Mesodermal cell (in vitro differentiated cells): Measurements from ENCODE around the gene LCN10.

Source experiments
- H3K27ac ChIP-seq: 2 replicates; pipeline ENCODE4 v1.7.0; 2013; ENCODE audit warnings: mild to moderate bottlenecking, low read depth, low read length, moderate library complexity; ENCODE audit not compliant: severe bottlenecking
- H3K36me3 ChIP-seq: 2 replicates; pipeline ENCODE4 v1.7.1; 2013; ENCODE audit warnings: mild to moderate bottlenecking, low read length, moderate library complexity; ENCODE audit not compliant: control insufficient read depth, insufficient read depth
- H3K4me1 ChIP-seq: one replicate; pipeline ENCODE4 v1.7.1; 2013; ENCODE audit warnings: mild to moderate bottlenecking, low read length; ENCODE audit not compliant: insufficient read depth, control insufficient read depth, poor library complexity, severe bottlenecking
- H3K4me3 ChIP-seq: 2 replicates; pipeline ENCODE4 v1.7.0; 2013; ENCODE audit warnings: low read length, control low read depth, mild to moderate bottlenecking; ENCODE audit not compliant: insufficient read depth, poor library complexity, severe bottlenecking; ENCODE audit errors: extremely low read depth
- H3K9me3 ChIP-seq: 2 replicates; pipeline ENCODE4 v1.7.1; 2013; ENCODE audit warnings: mild to moderate bottlenecking, low read length, moderate library complexity; ENCODE audit not compliant: control insufficient read depth
- WGBS, 2 experiments: methylation state at CpG; one replicate each; pipeline ENCODE4 v1.1.5; 2013; ENCODE audit warnings: missing lambda C conversion rate in 2 of 2; ENCODE audit not compliant: insufficient coverage in 2 of 2; 5-methylcytosine and 5-hydroxymethylcytosine counted together

The LCN10 gene

DNA sequence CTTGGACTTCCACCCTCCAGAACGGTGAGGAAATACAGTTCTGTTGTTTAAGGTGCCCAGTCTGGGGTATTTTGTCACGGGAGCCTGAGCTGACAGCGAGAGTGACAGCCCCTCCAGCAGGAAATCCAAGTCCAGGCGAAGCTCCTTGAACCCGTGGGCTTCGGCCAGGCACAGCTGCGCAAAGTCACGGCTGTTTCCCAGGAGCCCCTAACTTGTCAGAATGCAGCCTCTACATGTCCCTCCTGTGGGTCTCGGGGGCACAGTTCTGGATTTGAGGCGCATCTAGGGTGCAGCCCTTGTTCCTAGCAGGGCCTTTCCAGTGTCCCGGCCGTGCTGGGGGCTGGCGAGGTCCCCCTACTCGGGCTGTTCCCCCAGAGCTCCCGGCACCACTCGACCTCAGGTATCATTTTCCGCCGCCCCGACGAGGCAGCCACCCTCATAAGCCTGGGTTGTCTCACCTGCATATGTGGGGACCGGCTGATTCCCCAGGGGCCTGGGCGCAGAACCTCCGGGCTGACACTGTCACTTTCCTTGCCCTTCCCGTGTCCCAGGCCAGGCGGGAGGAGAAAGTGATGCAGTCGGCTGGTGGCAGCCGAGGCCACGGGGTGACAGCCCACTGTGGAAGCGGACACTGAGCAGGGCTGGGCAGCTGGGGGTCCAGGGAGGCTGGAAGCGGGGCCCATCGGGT lies 10.8 kb upstream of the LCN10 start:
- H3K9me3 ChIP-seq, result peaks cover 13% of the 10 kb centered on the region
- H3K36me3 ChIP-seq, result no peaks in the 10 kb centered on the region
- WGBS, 2 experiments, result 86 to 89% methylated on average over 28 to 31 of the region's 31 CpGs
- H3K27ac ChIP-seq, result no peak overlapping the region
- no peak overlapping the region for H3K4me3 ChIP-seq
- H3K4me1 ChIP-seq, result no peaks in the 10 kb centered on the region

DNA sequence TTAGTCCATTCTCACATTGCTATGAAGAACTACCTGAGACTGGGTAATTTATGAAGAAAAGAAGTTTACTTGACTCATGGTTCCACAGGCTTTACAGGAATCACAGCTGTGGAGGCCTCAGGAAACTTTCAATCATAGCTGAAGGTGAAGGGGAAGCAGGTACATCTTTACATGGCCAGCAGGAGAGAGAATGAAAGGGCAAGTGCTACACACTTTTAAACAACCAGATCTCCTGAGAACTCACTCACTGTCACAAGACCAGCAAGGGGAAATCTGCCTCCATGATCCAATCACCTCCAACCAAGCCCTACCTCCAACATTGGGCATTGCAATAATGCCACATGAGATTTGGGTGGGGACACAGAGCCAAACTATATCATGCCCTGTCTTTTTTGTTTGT lies 9.1 kb upstream of the LCN10 start:
- no peaks in the 10 kb centered on the region for H3K36me3 ChIP-seq
- H3K4me1 ChIP-seq, result no peaks in the 10 kb centered on the region
- peaks cover 13% of the 10 kb centered on the region for H3K9me3 ChIP-seq
- no peak overlapping the region for H3K4me3 ChIP-seq
- H3K27ac ChIP-seq, result no peak overlapping the region

DNA sequence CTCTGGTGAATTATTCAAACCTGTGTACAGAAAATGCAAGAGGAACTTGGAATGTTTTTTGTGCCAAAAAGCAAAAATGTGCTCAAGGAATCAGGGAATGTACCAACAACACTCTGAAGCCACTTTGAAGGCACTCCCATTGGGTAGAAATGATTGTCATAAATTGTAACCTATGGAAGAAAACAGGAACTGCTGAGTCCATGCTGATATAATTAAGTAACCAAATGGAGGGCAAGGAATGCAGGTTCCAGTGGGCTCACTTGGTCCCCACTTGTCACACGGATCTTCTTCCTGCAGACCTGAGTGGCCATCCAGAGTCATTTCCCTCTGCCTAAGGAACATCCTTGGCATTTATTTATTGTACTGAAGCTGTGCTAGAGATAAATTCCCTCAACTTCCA lies 8.5 kb upstream of the LCN10 start:
- WGBS, 2 experiments, result 100% methylated on average over 1 of the region's 1 CpG; no CpG with 5 or more reads in 1 of the 2 experiments
- H3K4me3 ChIP-seq, result no peak overlapping the region
- no peaks in the 10 kb centered on the region for H3K4me1 ChIP-seq
- H3K9me3 ChIP-seq, result peaks cover 13% of the 10 kb centered on the region
- no peak overlapping the region for H3K27ac ChIP-seq
- H3K36me3 ChIP-seq, result no peaks in the 10 kb centered on the region

GRCh38 chr9:136750526-136750925 lies 7.8 kb upstream of the LCN10 start:
- Histone ChIP-seq H3K27ac (no peak overlapping the region), H3K4me3 (no peak overlapping the region), H3K36me3 (no peaks in the 10 kb centered on the region), H3K4me1 (no peaks in the 10 kb centered on the region), H3K9me3 (peaks cover 13% of the 10 kb centered on the region)
- 85% methylated on average over 2 of the region's 2 CpGs for WGBS, 2 experiments

GRCh38 chr9:136748666-136749611 lies 6.2 kb upstream of the LCN10 start:
- Histone ChIP-seq H3K27ac (no peak overlapping the region), H3K36me3 (no peaks in the 10 kb centered on the region), H3K9me3 (peaks cover 13% of the 10 kb centered on the region), H3K4me1 (no peaks in the 10 kb centered on the region), H3K4me3 (no peak overlapping the region)
- WGBS, 2 experiments, result 91 to 94% methylated on average over 17 to 19 of the region's 21 CpGs

- Histone ChIP-seq H3K27ac (no peak within 1 kb of the TSS), H3K4me3 (no peak within 1 kb of the TSS), H3K9me3 (peaks cover 13% of the 10 kb centered on the region), H3K4me1 (no peaks in the 10 kb centered on the region), H3K36me3 (no peaks in the 10 kb centered on the region)
- 76 to 88% methylated on average over 5 of the region's 8 CpGs for WGBS, 2 experiments
Measured at GRCh38 chr9:136748201-136748600, 5.5 kb upstream of the LCN10 start, which contains the start of gene LCN6. Gene LCN6, minus strand, starts transcription at chr9:136748525. Its CDS starts 42 bp downstream, at chr9:136748483.

- no peaks in the 10 kb centered on the region for H3K4me1 ChIP-seq
- no peaks in the 10 kb centered on the region for H3K36me3 ChIP-seq
- WGBS, 2 experiments, result 85 to 93% methylated on average over 17 to 22 of the region's 22 CpGs
- peaks cover 13% of the 10 kb centered on the region for H3K9me3 ChIP-seq
- H3K4me3 ChIP-seq, result no peak overlapping the region
- no peak overlapping the region for H3K27ac ChIP-seq
Measured at GRCh38 chr9:136747161-136748060, 4.7 kb upstream of the LCN10 start.

DNA sequence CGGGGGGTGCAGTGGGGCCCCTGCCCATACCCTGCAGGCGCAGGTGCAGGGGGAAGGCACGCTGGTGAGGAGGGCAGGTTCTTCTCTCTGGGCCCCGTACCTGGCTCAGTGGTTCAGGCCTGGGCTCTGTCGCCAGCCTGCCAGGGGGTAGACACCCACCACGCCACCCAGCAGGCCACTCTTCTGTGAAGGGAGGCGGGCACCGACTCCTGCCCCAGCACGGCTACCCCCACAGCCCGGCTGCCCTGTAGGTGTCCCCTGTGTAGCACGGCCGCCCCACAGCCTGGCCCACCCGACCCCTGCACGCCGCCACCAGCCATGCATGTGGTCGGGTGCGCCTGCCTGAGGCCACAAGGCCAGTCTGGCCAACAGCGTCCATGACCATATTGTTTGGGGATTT lies 3.9 kb upstream of the LCN10 start:
- peaks cover 6% of the 10 kb centered on the region for H3K9me3 ChIP-seq
- H3K27ac ChIP-seq, result no peak overlapping the region
- H3K4me3 ChIP-seq, result no peak overlapping the region
- H3K4me1 ChIP-seq, result no peaks in the 10 kb centered on the region
- no peaks in the 10 kb centered on the region for H3K36me3 ChIP-seq
- WGBS, 2 experiments, result 92 to 94% methylated on average over 15 of the region's 18 CpGs

GRCh38 chr9:136746155-136746490 lies 3.4 kb upstream of the LCN10 start:
- Histone ChIP-seq H3K4me1 (no peaks in the 10 kb centered on the region), H3K36me3 (no peaks in the 10 kb centered on the region)
- 88 to 93% methylated on average over 8 to 9 of the region's 22 CpGs for WGBS, 2 experiments

GRCh38 chr9:136745389-136746154 lies 2.8 kb upstream of the LCN10 start:
- no peak overlapping the region for H3K4me3 ChIP-seq
- no peak overlapping the region for H3K27ac ChIP-seq
- 88 to 92% methylated on average over 20 to 21 of the region's 23 CpGs for WGBS, 2 experiments
- H3K4me1 ChIP-seq, result no peaks in the 10 kb centered on the region
- H3K36me3 ChIP-seq, result no peaks in the 10 kb centered on the region
- H3K9me3 ChIP-seq, result no peaks in the 10 kb centered on the region

More at GRCh38 chr9:136746155-136746490, 3.4 kb upstream of the LCN10 start:
- H3K9me3 ChIP-seq, result peaks cover under 1% of the 10 kb centered on the region
- H3K27ac ChIP-seq, result no peak overlapping the region
- H3K4me3 ChIP-seq, result no peak overlapping the region
